ENCODE data around the gene CYP24A1.

Gene CYP24A1

DNA sequence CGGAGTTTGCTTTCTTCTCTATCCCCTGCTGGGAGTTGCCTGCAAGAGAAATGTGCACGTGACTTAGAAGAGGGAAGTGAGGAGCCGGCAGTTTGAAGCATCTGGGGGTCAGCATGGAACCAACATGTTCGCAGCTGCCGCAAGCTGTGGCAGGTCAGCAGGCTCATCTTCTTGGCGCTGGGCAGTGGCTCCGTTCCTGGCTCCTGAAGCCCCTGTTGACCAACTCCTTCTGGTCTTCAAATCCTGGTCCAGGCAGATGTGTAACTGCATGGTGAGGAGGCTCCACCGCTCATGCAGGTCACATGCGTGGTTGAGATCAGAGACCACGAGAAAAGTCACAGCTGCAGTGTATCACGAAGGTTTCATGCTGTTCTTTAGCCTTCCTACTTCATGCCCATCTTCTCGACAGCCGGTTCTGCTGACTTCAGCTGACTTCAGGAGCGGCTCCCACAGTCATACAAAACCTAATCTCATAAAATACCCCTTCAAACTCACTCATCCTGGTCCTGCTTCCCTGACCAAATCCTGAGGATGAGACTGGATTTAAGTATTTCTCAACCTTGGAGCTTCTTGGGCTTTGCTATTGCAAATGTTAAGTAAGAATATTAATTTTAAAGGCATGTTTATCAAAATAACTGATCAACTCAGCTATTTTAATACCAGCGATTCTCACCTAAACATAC, 58.5 kb downstream of the CYP24A1 start:
- no peak for DNase-seq (ENCODE audit: low spot score)
- TF ChIP-seq, protein P1, sequence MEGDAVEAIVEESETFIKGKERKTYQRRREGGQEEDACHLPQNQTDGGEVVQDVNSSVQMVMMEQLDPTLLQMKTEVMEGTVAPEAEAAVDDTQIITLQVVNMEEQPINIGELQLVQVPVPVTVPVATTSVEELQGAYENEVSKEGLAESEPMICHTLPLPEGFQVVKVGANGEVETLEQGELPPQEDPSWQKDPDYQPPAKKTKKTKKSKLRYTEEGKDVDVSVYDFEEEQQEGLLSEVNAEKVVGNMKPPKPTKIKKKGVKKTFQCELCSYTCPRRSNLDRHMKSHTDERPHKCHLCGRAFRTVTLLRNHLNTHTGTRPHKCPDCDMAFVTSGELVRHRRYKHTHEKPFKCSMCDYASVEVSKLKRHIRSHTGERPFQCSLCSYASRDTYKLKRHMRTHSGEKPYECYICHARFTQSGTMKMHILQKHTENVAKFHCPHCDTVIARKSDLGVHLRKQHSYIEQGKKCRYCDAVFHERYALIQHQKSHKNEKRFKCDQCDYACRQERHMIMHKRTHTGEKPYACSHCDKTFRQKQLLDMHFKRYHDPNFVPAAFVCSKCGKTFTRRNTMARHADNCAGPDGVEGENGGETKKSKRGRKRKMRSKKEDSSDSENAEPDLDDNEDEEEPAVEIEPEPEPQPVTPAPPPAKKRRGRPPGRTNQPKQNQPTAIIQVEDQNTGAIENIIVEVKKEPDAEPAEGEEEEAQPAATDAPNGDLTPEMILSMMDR (IDR thresholded peaks at IDR 0.05; ENCODE audit: borderline replicate concordance, control extremely low read depth, extremely low read depth, insufficient read depth, missing control alignments) = no peak
- in situ Hi-C loops (cut with MboI; ENCODE audit: low sequenced_read_pairs, unreplicated experiment) = loop anchor here (25.0 kb wide), 1 partner anchor 522 kb away; no protein-coding TSS in a partner anchor

DNA sequence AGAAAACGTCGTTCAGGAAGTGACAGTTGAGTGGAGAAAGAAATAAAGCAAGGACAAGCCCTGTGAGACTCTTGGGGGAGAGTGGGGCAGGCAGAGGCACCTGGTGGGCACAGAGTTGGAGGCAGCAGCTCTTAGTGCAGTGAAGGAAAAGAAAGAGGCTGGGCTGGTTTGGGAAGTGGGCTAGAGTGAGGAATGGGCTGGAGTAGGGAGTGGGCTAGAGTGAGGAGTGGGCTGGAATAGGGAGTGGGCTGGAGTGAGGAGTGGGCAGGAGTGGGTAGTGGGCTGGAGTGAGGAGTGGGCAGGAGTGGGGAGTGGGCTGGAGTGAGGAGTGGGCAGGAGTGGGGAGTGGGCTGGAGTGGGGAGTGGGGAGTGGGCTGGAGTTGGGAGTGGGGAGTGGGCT, 59.7 kb downstream of the CYP24A1 start:
- in situ Hi-C loops (cut with MboI; ENCODE audit: low sequenced_read_pairs, unreplicated experiment) = loop anchor here (25.0 kb wide), 1 partner anchor 523 kb away; no protein-coding TSS in a partner anchor
- DNase-seq (ENCODE audit: low spot score) = no peak
- TF ChIP-seq, protein P1 (IDR thresholded peaks at IDR 0.05; ENCODE audit: borderline replicate concordance, control extremely low read depth, extremely low read depth, insufficient read depth, missing control alignments) = no peak

DNA sequence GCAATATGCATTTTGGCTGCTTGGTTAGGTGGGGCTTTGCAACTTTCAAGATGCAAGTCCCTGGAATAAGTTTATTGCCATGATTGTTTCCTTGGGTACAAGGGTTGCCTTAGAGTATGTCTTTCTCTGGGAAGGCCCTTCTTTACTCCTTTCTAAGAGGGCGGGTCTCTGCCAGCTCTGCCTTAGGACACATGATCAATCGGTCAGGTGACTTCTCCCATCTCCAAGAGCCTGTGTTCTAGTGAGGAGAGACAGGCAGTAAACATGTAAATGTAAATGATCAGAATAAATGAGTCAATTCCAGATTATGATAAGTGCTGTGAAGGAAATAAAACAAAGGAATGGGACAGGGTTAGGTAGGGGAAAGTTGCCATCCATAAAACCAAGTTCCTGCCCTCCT, 60.2 kb downstream of the CYP24A1 start:
- DNase-seq (ENCODE audit: low spot score) = no peak
- in situ Hi-C loops (cut with MboI; ENCODE audit: low sequenced_read_pairs, unreplicated experiment) = loop anchor here (25.0 kb wide), 1 partner anchor 524 kb away; no protein-coding TSS in a partner anchor
- TF ChIP-seq, protein P1 (IDR thresholded peaks at IDR 0.05; ENCODE audit: borderline replicate concordance, control extremely low read depth, extremely low read depth, insufficient read depth, missing control alignments) = no peak

DNA sequence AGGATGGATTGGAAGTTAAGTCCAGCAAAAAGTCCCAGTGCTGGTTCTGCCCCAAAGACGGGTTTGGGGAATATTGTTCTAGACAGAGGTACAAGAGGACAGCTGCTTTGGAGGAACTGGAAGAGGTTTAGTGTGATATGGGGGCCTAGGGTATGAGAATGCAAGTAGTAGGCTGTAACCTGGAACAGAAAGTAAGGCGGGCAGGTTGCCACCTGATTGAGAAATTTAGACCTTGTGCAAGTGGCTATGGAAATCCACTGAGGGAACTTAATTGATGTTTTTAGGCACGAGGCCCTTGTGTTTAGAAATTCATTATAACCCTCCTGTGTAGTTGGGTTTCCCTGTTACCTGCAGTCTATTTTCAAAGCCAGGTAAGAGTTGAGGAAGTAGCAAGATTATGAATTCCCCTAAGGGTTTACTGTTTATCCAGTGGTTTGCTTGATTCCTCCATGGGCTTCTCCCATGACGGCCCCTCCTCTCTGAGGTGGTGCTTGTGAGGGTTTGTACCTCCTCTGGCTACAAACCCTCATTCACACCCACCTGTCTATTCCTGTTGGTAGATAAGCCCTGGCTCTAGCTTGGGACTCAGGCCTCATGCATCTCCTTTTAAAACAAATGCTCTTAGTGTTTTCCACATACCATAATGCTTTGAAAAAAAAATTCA, 61.4 kb downstream of the CYP24A1 start:
- no peak for DNase-seq (ENCODE audit: low spot score)
- in situ Hi-C loops (cut with MboI; ENCODE audit: low sequenced_read_pairs, unreplicated experiment) = loop anchor here (25.0 kb wide), 1 partner anchor 525 kb away; no protein-coding TSS in a partner anchor
- TF ChIP-seq, protein P1 (IDR thresholded peaks at IDR 0.05; ENCODE audit: borderline replicate concordance, control extremely low read depth, extremely low read depth, insufficient read depth, missing control alignments) = no peak

DNA sequence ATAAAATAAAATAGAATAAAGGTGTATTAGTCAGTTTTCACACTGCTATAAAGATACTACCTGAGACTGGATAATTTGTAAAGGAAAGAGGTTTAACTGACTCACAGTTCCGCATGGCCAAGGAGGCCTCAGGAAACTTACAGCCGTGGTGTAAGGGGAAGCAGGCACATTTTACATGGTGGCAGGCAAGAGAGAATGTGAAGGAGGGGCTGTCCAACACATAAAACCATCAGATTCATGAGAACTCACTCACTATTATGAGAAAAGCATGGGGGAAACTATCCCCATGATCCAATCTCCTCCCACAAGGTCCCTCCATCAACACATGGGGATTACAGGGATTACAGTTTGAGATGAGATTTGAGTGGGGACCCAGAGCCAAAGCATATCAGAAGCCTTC, 62.3 kb downstream of the CYP24A1 start:
- DNase-seq (ENCODE audit: low spot score) = no peak
- TF ChIP-seq, protein P1 (IDR thresholded peaks at IDR 0.05; ENCODE audit: borderline replicate concordance, control extremely low read depth, extremely low read depth, insufficient read depth, missing control alignments) = no peak
- in situ Hi-C loops (cut with MboI; ENCODE audit: low sequenced_read_pairs, unreplicated experiment) = loop anchor here (25.0 kb wide), 1 partner anchor 526 kb away; no protein-coding TSS in a partner anchor

DNA sequence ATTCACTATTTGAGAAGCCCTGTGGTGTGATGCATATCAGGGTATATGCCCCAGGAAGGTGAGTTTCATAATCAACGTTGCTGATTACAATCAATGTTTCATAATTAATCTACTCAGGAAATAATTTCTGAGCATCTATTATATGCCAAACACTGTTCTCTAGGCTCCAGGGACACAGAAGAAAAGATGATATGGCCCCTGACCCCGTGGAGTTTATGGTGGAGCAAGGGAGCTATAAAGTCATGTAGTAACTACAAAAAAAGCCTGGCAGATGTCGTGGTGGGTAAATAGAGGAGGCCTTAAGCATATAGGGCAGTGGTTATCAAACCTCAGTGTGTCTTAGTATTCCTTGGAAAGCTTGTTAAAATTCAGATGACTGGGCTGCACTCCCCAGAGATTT, 63.3 kb downstream of the CYP24A1 start:
- in situ Hi-C loops (cut with MboI; ENCODE audit: low sequenced_read_pairs, unreplicated experiment) = loop anchor here (25.0 kb wide), 1 partner anchor 527 kb away; no protein-coding TSS in a partner anchor
- DNase-seq (ENCODE audit: low spot score) = no peak
- TF ChIP-seq, protein P1 (IDR thresholded peaks at IDR 0.05; ENCODE audit: borderline replicate concordance, control extremely low read depth, extremely low read depth, insufficient read depth, missing control alignments) = no peak

Data from GM13976 (cell line).